Measurements from ENCODE around the gene C20orf204. TPM values are rescaled to one million over a fixed set of nuclear protein-coding genes. Genes with fewer than 3 reads are reported as not detected.

The C20orf204 gene
- total RNA-seq, 1 donor = 0.43 TPM

GRCh38 chr20:64033981-64034493 lies 1.9 kb upstream of the C20orf204 start:
- no peak overlapping the region for H3K4me3 ChIP-seq (ENCODE audit: low read depth, low read length)
- TF ChIP-seq CTCF (IDR thresholded peaks at IDR 0.05; ENCODE audit: insufficient read depth, low read depth, low read length) = no peak
- DNase-seq (ENCODE audit: low read depth) = peak; percentile 67

- H3K4me3 ChIP-seq (ENCODE audit: low read depth, low read length) = no peak overlapping the region
- no peak for DNase-seq (ENCODE audit: low read depth)
- TF ChIP-seq CTCF (IDR thresholded peaks at IDR 0.05; ENCODE audit: insufficient read depth, low read depth, low read length) = no peak
Observed at GRCh38 chr20:64035066-64035932, 683 bp upstream of the C20orf204 start.

- no peak for DNase-seq (ENCODE audit: low read depth)
- TF ChIP-seq CTCF (IDR thresholded peaks at IDR 0.05; ENCODE audit: insufficient read depth, low read depth, low read length) = no peak
- H3K4me3 ChIP-seq (ENCODE audit: low read depth, low read length) = no peak overlapping the region
Observed at GRCh38 chr20:64036346-64037198, 590 bp downstream of the C20orf204 start.

GRCh38 chr20:64037199-64037497 lies 1.2 kb downstream of the C20orf204 start:
- no peak overlapping the region for H3K4me3 ChIP-seq (ENCODE audit: low read depth, low read length)
- TF ChIP-seq CTCF (IDR thresholded peaks at IDR 0.05; ENCODE audit: insufficient read depth, low read depth, low read length) = no peak
- no peak for DNase-seq (ENCODE audit: low read depth)

GRCh38 chr20:64037498-64038213 lies 1.7 kb downstream of the C20orf204 start:
- DNase-seq (ENCODE audit: low read depth) = no peak
- no peak overlapping the region for H3K4me3 ChIP-seq (ENCODE audit: low read depth, low read length)

More at GRCh38 chr20:64037498-64038213, 1.7 kb downstream of the C20orf204 start:
- TF ChIP-seq CTCF (IDR thresholded peaks at IDR 0.05; ENCODE audit: insufficient read depth, low read depth, low read length) = no peak

Measured in fibroblast of villous mesenchyme (primary cell).